Neuronal stem cell (in vitro differentiated cells): ENCODE data around the gene ITGB6.

Source experiments
- DNase-seq: peaks from one replicate; pipeline ENCODE4 v3.0.0-alpha.2; 2013; ENCODE audit warnings: low spot score
- H2AFZ ChIP-seq: one replicate; pipeline ENCODE4 v1.6.1; 2013; ENCODE audit warnings: mild to moderate bottlenecking, low read length, inconsistent platforms
- H2AK5ac ChIP-seq: 2 replicates; pipeline ENCODE4 v1.6.1; 2013; ENCODE audit warnings: low read depth, mild to moderate bottlenecking, inconsistent platforms, low read length, moderate library complexity, mixed read lengths
- H2BK120ac ChIP-seq: 2 replicates; pipeline ENCODE4 v1.6.1; 2013; ENCODE audit warnings: low read depth, mild to moderate bottlenecking, inconsistent platforms, low read length, moderate library complexity, mixed read lengths
- H2BK12ac ChIP-seq: one replicate; pipeline ENCODE4 v1.6.1; 2013; ENCODE audit warnings: low read length, inconsistent platforms
- H2BK15ac ChIP-seq: 2 replicates; pipeline ENCODE4 v1.6.1; 2013; ENCODE audit warnings: mild to moderate bottlenecking, low read length, inconsistent platforms, mixed read lengths
- H2BK5ac ChIP-seq: one replicate; pipeline ENCODE4 v1.6.1; 2013; ENCODE audit warnings: inconsistent platforms, mild to moderate bottlenecking, low read length, moderate library complexity
- H3K14ac ChIP-seq: one replicate; pipeline ENCODE4 v1.6.1; 2013; ENCODE audit warnings: low read length, inconsistent platforms
- H3K18ac ChIP-seq: 2 replicates; pipeline ENCODE4 v1.6.1; 2013; ENCODE audit warnings: low read length, inconsistent platforms
- H3K23ac ChIP-seq: 2 replicates; pipeline ENCODE4 v1.6.1; 2013; ENCODE audit warnings: low read depth, mild to moderate bottlenecking, mixed read lengths, low read length, inconsistent platforms; ENCODE audit not compliant: poor library complexity
- H3K27ac ChIP-seq: replicated peaks from 3 replicates; pipeline ENCODE4 v1.5.1; 2013; ENCODE audit warnings: low read length, inconsistent platforms
- H3K27me3 ChIP-seq, 3 experiments: 2 replicates each; pipeline ENCODE4 v1.6.1; 2013; ENCODE audit warnings: low read length in 3 of 3, mild to moderate bottlenecking in 2 of 3, inconsistent platforms in 1 of 3, low read depth in 1 of 3, mixed read lengths in 1 of 3, moderate library complexity in 1 of 3; ENCODE audit not compliant: control insufficient read depth in 3 of 3, insufficient read depth in 3 of 3
- H3K36me3 ChIP-seq, 2 donors: replicated peaks in 1 of 2; 2 replicates each; pipeline ENCODE4 v1.6.1; 2013; ENCODE audit warnings: low read length in 2 of 2; ENCODE audit not compliant: control insufficient read depth in 2 of 2, insufficient read depth in 2 of 2
- H3K4ac ChIP-seq: 2 replicates; pipeline ENCODE4 v1.6.1; 2013; ENCODE audit warnings: inconsistent platforms, mild to moderate bottlenecking, low read length, moderate library complexity
- H3K4me1 ChIP-seq, 2 donors: 1 replicate in 1 of 2; 2 replicates in 1 of 2; pipeline ENCODE4 v1.6.1; 2013; ENCODE audit warnings: low read length in 2 of 2, low read depth in 1 of 2; ENCODE audit not compliant: control insufficient read depth in 2 of 2, insufficient read depth in 1 of 2
- H3K4me2 ChIP-seq: one replicate; pipeline ENCODE4 v1.6.1; 2013; ENCODE audit warnings: mild to moderate bottlenecking, low read length, inconsistent platforms; ENCODE audit not compliant: insufficient read depth, poor library complexity, severe bottlenecking
- H3K4me3 ChIP-seq, 2 donors: 2 replicates each; pipeline ENCODE4 v1.5.1; 2013; ENCODE audit warnings: low read length in 2 of 2, mild to moderate bottlenecking in 2 of 2, inconsistent platforms in 1 of 2, moderate library complexity in 1 of 2
- H3K79me1 ChIP-seq: one replicate; pipeline ENCODE4 v1.6.1; 2013; ENCODE audit warnings: low read depth, mild to moderate bottlenecking, inconsistent platforms, low read length, moderate library complexity
- H3K9ac ChIP-seq: one replicate; pipeline ENCODE4 v1.6.1; 2013; ENCODE audit warnings: mild to moderate bottlenecking, low read depth, low read length, inconsistent platforms; ENCODE audit not compliant: poor library complexity
- H3K9me3 ChIP-seq, 2 donors: replicated peaks in 1 of 2; 2 replicates each; pipeline versions ENCODE3 to v1.6.1; 2013; ENCODE audit warnings: low read length in 2 of 2, mild to moderate bottlenecking in 2 of 2, inconsistent platforms in 1 of 2, low read depth in 1 of 2, mixed read lengths in 1 of 2, moderate library complexity in 1 of 2; ENCODE audit not compliant: control insufficient read depth in 2 of 2, insufficient read depth in 1 of 2
- H4K8ac ChIP-seq: one replicate; pipeline ENCODE4 v1.6.1; 2013; ENCODE audit warnings: low read depth, mild to moderate bottlenecking, inconsistent platforms, low read length, moderate library complexity
- H4K91ac ChIP-seq: one replicate; pipeline ENCODE4 v1.6.1; 2013; ENCODE audit warnings: low read length, low read depth, mild to moderate bottlenecking, inconsistent platforms; ENCODE audit not compliant: poor library complexity
- WGBS, 2 donors: extraction: QIAGEN DNeasy Blood & Tissue Kit; methylation state at CpG; one replicate each; pipeline ENCODE4 v1.1.7; 2013; ENCODE audit warnings: missing lambda C conversion rate in 2 of 2, mixed read lengths in 1 of 2; ENCODE audit not compliant: insufficient read length in 2 of 2, insufficient replicate concordance in 1 of 2; ENCODE audit errors: extremely low coverage in 2 of 2; 5-methylcytosine and 5-hydroxymethylcytosine counted together

The ITGB6 gene

DNA sequence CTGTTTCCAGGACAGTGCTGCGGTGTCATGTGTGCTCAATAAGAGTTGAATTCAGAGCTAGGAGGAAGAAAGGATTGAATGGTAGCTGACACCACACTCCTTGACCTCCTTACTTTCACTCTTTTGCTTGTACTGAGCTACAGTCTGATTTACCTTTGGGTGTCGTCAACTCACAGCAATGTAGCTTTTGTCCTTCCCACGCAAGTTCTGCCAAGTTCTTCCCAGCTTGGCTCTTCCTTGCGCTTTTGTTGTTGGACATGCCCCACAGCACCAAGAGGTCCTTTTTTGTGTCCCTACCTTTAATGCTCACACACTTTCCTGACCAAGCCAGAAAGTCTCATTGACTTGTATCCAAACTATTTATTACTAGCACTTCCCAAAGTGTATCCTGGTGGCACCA, 38.3 kb upstream of the ITGB6 start:
- Histone ChIP-seq H3K9ac (no peak overlapping the region), H3K4me1 (no peaks in the 10 kb centered on the region), H3K27ac (no peak overlapping the region), H2AK5ac (no peak overlapping the region), H2BK15ac (no peak overlapping the region), H3K23ac (no peak overlapping the region), H3K9me3 (no peaks in the 10 kb centered on the region), H3K14ac (no peak overlapping the region), H3K4ac (no peak overlapping the region), H3K4me2 (no peak overlapping the region), H3K18ac (no peak overlapping the region), H3K79me1 (no peaks in the 10 kb centered on the region), H3K27me3 (no peaks in the 10 kb centered on the region), H3K4me3 (no peak overlapping the region), H2BK5ac (no peak overlapping the region), H3K36me3 (no peaks in the 10 kb centered on the region), H2BK12ac (no peak overlapping the region), H4K8ac (no peak overlapping the region), H2AFZ (no peak overlapping the region), H4K91ac (no peak overlapping the region), H2BK120ac (no peak overlapping the region)
- no CpG with 5 or more reads among the region's 4 CpGs for WGBS, 2 donors
- no peak for DNase-seq

- no peaks in the 10 kb centered on the region for H3K4me1 ChIP-seq
- no peak overlapping the region for H3K4me2 ChIP-seq
- no peak overlapping the region for H3K4me3 ChIP-seq
- no CpG with 5 or more reads among the region's 3 CpGs for WGBS, 2 donors
- no peak overlapping the region for H4K91ac ChIP-seq
- no peaks in the 10 kb centered on the region for H3K36me3 ChIP-seq
- H3K18ac ChIP-seq: no peak overlapping the region
- no peak overlapping the region for H3K14ac ChIP-seq
- H3K23ac ChIP-seq: no peak overlapping the region
- no peak overlapping the region for H2AFZ ChIP-seq
- no peak for DNase-seq
- H2BK120ac ChIP-seq: no peak overlapping the region
- no peak overlapping the region for H3K9ac ChIP-seq
- no peak overlapping the region for H3K4ac ChIP-seq
- H3K27ac ChIP-seq: no peak overlapping the region
- H3K79me1 ChIP-seq: no peaks in the 10 kb centered on the region
- no peaks in the 10 kb centered on the region for H3K9me3 ChIP-seq
- H2AK5ac ChIP-seq: no peak overlapping the region
- H2BK5ac ChIP-seq: no peak overlapping the region
- H2BK12ac ChIP-seq: no peak overlapping the region
- no peak overlapping the region for H2BK15ac ChIP-seq
- no peak overlapping the region for H4K8ac ChIP-seq
- H3K27me3 ChIP-seq: no peaks in the 10 kb centered on the region
These were observed 32.9 kb upstream of the ITGB6 start for GRCh38 chr2:160232905-160233475.

- H3K4ac ChIP-seq: no peak overlapping the region
- H2BK15ac ChIP-seq: no peak overlapping the region
- H3K9ac ChIP-seq: no peak overlapping the region
- no CpG with 5 or more reads among the region's 1 CpG for WGBS, 2 donors
- no peak overlapping the region for H3K4me3 ChIP-seq
- H2BK120ac ChIP-seq: no peak overlapping the region
- H3K9me3 ChIP-seq: no peaks in the 10 kb centered on the region
- DNase-seq: no peak
- no peaks in the 10 kb centered on the region for H3K27me3 ChIP-seq
- no peak overlapping the region for H2BK5ac ChIP-seq
- peaks cover 0 to 2% of the 10 kb centered on the region in 2 donors for H3K4me1 ChIP-seq
- no peak overlapping the region for H3K18ac ChIP-seq
- H2AK5ac ChIP-seq: no peak overlapping the region
- no peaks in the 10 kb centered on the region for H3K36me3 ChIP-seq
- no peak overlapping the region for H2BK12ac ChIP-seq
- no peak overlapping the region for H3K27ac ChIP-seq
- no peak overlapping the region for H3K23ac ChIP-seq
- no peak overlapping the region for H3K14ac ChIP-seq
- no peak overlapping the region for H3K4me2 ChIP-seq
- no peak overlapping the region for H2AFZ ChIP-seq
- H4K8ac ChIP-seq: no peak overlapping the region
- no peaks in the 10 kb centered on the region for H3K79me1 ChIP-seq
- H4K91ac ChIP-seq: no peak overlapping the region
These were observed 29.5 kb upstream of the ITGB6 start for GRCh38 chr2:160229591-160229990.

DNA sequence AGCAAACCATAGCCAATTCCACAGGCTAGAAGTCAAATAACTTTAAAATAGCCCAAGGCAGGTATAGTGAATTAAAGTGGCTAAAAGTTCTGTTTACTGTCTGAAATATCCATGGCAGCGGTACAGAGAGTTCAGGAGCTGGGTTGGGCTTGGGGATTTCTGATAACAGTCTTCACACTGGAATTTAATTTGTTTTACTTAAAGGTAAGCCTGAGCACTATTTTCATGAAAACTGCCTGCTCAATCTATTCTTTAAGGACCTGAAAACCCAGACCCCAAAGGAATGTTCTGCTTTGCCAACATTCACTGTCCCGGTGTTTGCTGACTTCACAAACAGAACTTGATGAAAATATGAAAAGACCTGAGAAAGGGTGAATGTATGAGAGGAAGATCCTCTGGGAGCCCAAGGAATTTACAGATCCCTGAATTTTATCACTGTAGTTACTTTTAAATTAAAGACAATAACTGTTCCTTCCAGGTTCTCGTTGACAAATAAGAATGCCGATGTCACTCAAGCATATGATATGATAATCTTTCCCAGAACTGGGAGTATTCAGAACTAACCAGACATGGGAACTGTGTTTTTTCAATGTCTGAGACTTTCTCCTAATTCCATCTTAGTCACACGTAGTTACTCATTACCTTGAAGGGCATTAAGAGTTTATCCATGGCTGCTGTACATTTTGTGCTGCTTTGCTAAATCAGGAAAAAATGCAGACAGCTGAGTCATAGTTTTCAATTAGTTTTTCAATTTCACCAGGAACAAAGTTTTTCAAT, 28.3 kb upstream of the ITGB6 start:
- no peaks in the 10 kb centered on the region for H3K79me1 ChIP-seq
- no peak for DNase-seq
- no CpG with 5 or more reads among the region's 5 CpGs for WGBS, 2 donors
- H3K14ac ChIP-seq: no peak overlapping the region
- no peak overlapping the region for H2BK12ac ChIP-seq
- H3K9ac ChIP-seq: no peak overlapping the region
- H2AK5ac ChIP-seq: no peak overlapping the region
- H2BK15ac ChIP-seq: no peak overlapping the region
- H3K27ac ChIP-seq: no peak overlapping the region
- no peak overlapping the region for H3K4ac ChIP-seq
- H3K27me3 ChIP-seq: no peaks in the 10 kb centered on the region
- no peak overlapping the region for H3K4me3 ChIP-seq
- no peak overlapping the region for H2BK120ac ChIP-seq
- peaks cover 0 to 2% of the 10 kb centered on the region in 2 donors for H3K4me1 ChIP-seq
- no peak overlapping the region for H3K18ac ChIP-seq
- no peak overlapping the region for H2AFZ ChIP-seq
- H3K23ac ChIP-seq: no peak overlapping the region
- no peak overlapping the region for H3K4me2 ChIP-seq
- no peaks in the 10 kb centered on the region for H3K36me3 ChIP-seq
- H2BK5ac ChIP-seq: no peak overlapping the region
- no peak overlapping the region for H4K91ac ChIP-seq
- H3K9me3 ChIP-seq: no peaks in the 10 kb centered on the region
- H4K8ac ChIP-seq: no peak overlapping the region
